Measurements from ENCODE around the gene PDE6H. TPM values are rescaled to one million over a fixed set of nuclear protein-coding genes. Genes with fewer than 3 reads are reported as not detected.

Gene PDE6H
- total and polyA plus RNA-seq, 2 of the 8 experiments (the other 6 are each of a cell fraction or from before 2014, with no cell fraction given) = not detected

GRCh38 chr12:14993537-14994266 is 20.9 kb downstream of the PDE6H start (continued):
- no peak for TF ChIP-seq RBBP5 (IDR thresholded peaks at IDR 0.05; ENCODE audit: borderline replicate concordance, low read depth, low read length)
- no peak for TF ChIP-seq TCF12 (IDR thresholded peaks at IDR 0.05; ENCODE audit: low read depth, low read length)
- no peak for TF ChIP-seq SRF (IDR thresholded peaks at IDR 0.05; ENCODE audit: low read depth, low read length)
- TF ChIP-seq MAX (IDR thresholded peaks at IDR 0.05) = no peak
- no peak for TF ChIP-seq KDM1A (IDR thresholded peaks at IDR 0.05; ENCODE audit: borderline replicate concordance, low read length)
- no peak for TF ChIP-seq ASH2L (IDR thresholded peaks at IDR 0.05; ENCODE audit: low read length)
- no peak for TF ChIP-seq POLR2AphosphoS5 (IDR thresholded peaks at IDR 0.05; ENCODE audit: low read depth, low read length)
- TF ChIP-seq USF2 (IDR thresholded peaks at IDR 0.05; ENCODE audit: low read length) = no peak

Measured in H1 (cell line).